ENCODE results near the gene NIN.

DNA sequence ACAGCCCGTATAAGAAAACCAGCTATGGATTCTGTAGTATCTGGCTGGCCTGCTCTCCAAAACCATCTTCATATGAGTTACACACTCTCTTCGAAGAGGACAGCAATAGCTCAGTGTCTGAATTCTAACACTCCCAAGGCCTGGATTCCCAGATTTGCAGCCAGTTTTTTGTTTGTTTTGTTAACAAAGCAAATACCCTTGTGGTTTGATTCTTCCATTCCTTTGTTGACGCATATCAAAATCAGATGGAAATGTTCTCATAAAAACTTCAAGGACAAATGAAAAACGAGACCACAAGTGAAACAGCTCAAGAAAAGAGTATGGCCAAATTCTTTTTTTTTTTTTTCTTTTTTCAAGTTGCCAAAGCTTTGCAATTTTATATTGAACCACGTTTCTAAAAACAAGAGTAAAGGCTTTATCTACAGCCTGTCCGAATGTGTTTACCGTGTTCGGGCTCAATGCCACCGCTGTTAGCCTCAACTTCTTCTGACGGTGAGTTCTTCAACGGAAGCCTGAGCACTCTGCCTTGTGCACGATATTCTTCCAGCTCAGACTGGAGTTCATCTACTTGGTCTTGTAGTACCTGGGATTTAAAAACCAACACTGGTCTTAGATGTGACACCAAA is 67.5 kb downstream of the NIN start:
- TF ChIP-seq, protein P1, sequence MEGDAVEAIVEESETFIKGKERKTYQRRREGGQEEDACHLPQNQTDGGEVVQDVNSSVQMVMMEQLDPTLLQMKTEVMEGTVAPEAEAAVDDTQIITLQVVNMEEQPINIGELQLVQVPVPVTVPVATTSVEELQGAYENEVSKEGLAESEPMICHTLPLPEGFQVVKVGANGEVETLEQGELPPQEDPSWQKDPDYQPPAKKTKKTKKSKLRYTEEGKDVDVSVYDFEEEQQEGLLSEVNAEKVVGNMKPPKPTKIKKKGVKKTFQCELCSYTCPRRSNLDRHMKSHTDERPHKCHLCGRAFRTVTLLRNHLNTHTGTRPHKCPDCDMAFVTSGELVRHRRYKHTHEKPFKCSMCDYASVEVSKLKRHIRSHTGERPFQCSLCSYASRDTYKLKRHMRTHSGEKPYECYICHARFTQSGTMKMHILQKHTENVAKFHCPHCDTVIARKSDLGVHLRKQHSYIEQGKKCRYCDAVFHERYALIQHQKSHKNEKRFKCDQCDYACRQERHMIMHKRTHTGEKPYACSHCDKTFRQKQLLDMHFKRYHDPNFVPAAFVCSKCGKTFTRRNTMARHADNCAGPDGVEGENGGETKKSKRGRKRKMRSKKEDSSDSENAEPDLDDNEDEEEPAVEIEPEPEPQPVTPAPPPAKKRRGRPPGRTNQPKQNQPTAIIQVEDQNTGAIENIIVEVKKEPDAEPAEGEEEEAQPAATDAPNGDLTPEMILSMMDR (conservative IDR thresholded peaks at IDR 0.05) = no peak
- no peak for TF ChIP-seq EZH2 (IDR thresholded peaks at IDR 0.05; ENCODE audit: low read depth)
